Measurements from ENCODE around the gene MVP. TPM values are rescaled to one million over a fixed set of nuclear protein-coding genes. Genes with fewer than 3 reads are reported as not detected.

The MVP gene
- total RNA-seq, 1 donor from 2014 or later, result 150 TPM

GRCh38 chr16:29802416-29802935 lies 17.8 kb upstream of the MVP start:
- Mint-ChIP-seq H3K4me3 (ENCODE audit: unreplicated experiment) (no peak overlapping the region), H3K4me1 (ENCODE audit: unreplicated experiment) (peaks cover 10% of the 10 kb centered on the region), H3K27ac (ENCODE audit: unreplicated experiment) (no peak overlapping the region), H3K9me3 (ENCODE audit: unreplicated experiment) (no peaks in the 10 kb centered on the region), H3K36me3 (ENCODE audit: unreplicated experiment) (no peaks in the 10 kb centered on the region), H3K27me3 (ENCODE audit: unreplicated experiment) (no peaks in the 10 kb centered on the region)
- no peak for TF ChIP-seq CTCF (IDR thresholded peaks at IDR 0.05)
- DNase-seq (ENCODE audit: extremely low spot score, unreplicated experiment), result no peak

GRCh38 chr16:29804020-29804419 lies 16.2 kb upstream of the MVP start:
- H3K36me3 Mint-ChIP-seq (ENCODE audit: unreplicated experiment), result no peaks in the 10 kb centered on the region
- peaks cover 25% of the 10 kb centered on the region for H3K4me1 Mint-ChIP-seq (ENCODE audit: unreplicated experiment)
- peak overlapping the region; percentile 100 for H3K27ac Mint-ChIP-seq (ENCODE audit: unreplicated experiment)
- no peaks in the 10 kb centered on the region for H3K27me3 Mint-ChIP-seq (ENCODE audit: unreplicated experiment)
- H3K4me3 Mint-ChIP-seq (ENCODE audit: unreplicated experiment), result peak overlapping the region; percentile 100
- DNase-seq (ENCODE audit: extremely low spot score, unreplicated experiment), result no peak
- H3K9me3 Mint-ChIP-seq (ENCODE audit: unreplicated experiment), result no peaks in the 10 kb centered on the region
- TF ChIP-seq CTCF (IDR thresholded peaks at IDR 0.05), result no peak

GRCh38 chr16:29804455-29805231 lies 15.6 kb upstream of the MVP start:
- no peak for TF ChIP-seq CTCF (IDR thresholded peaks at IDR 0.05)
- no peak for DNase-seq (ENCODE audit: extremely low spot score, unreplicated experiment)
- no peaks in the 10 kb centered on the region for H3K9me3 Mint-ChIP-seq (ENCODE audit: unreplicated experiment)
- peak overlapping the region; percentile 100 for H3K4me3 Mint-ChIP-seq (ENCODE audit: unreplicated experiment)
- H3K36me3 Mint-ChIP-seq (ENCODE audit: unreplicated experiment), result no peaks in the 10 kb centered on the region
- peaks cover 27% of the 10 kb centered on the region for H3K4me1 Mint-ChIP-seq (ENCODE audit: unreplicated experiment)
- peak overlapping the region; percentile 100 for H3K27ac Mint-ChIP-seq (ENCODE audit: unreplicated experiment)
- no peaks in the 10 kb centered on the region for H3K27me3 Mint-ChIP-seq (ENCODE audit: unreplicated experiment)

GRCh38 chr16:29805232-29806098 lies 14.8 kb upstream of the MVP start:
- DNase-seq (ENCODE audit: extremely low spot score, unreplicated experiment), result peak; percentile 99
- no peaks in the 10 kb centered on the region for H3K9me3 Mint-ChIP-seq (ENCODE audit: unreplicated experiment)
- H3K27ac Mint-ChIP-seq (ENCODE audit: unreplicated experiment), result peak overlapping the region; percentile 100
- no peaks in the 10 kb centered on the region for H3K27me3 Mint-ChIP-seq (ENCODE audit: unreplicated experiment)
- peaks cover 35% of the 10 kb centered on the region for H3K4me1 Mint-ChIP-seq (ENCODE audit: unreplicated experiment)
- H3K4me3 Mint-ChIP-seq (ENCODE audit: unreplicated experiment), result peak overlapping the region; percentile 100
- TF ChIP-seq CTCF (IDR thresholded peaks at IDR 0.05), result no peak
- H3K36me3 Mint-ChIP-seq (ENCODE audit: unreplicated experiment), result peaks cover 2% of the 10 kb centered on the region

Measured in osteocyte (in vitro differentiated cells).